ENCODE results near the gene SAA4. TPM values are rescaled to one million over a fixed set of nuclear protein-coding genes. Genes with fewer than 3 reads are reported as not detected.
A peak's percentile ranks its signal among the peaks of the same experiment; 100 is the strongest.
"Not testable (repeated sequence)": the region's sequence is repeated elsewhere in the genome, so short reads cannot be mapped to it uniquely, and the experiment has no call there.

Gene SAA4
- total RNA-seq (not detected), total RNA-seq (0 reads per million in 2 donors)

GRCh38 chr11:18236664-18237356, at the start of gene SAA4:
Gene SAA4, minus strand, starts transcription at chr11:18236802. Its CDS starts 876 bp downstream, at chr11:18235926.
- DNase-seq (no peak), ATAC-seq (no peak)
- Mint-ChIP-seq H3K4me3 (no peak within 1 kb of the TSS), H3K4me1 (no peaks in the 10 kb centered on the region), H3K27ac (no peak within 1 kb of the TSS), H3K36me3 (ENCODE audit: low read depth) (peaks cover 9% of the 10 kb centered on the region), H3K27me3 (peaks cover 67% of the 10 kb centered on the region)
- no peaks in the 10 kb centered on the region for H3K9me3 ChIP-seq (ENCODE audit: control insufficient read depth, low read length, poor library complexity, severe bottlenecking)

GRCh38 chr11:18285841-18286240, 49.2 kb upstream of the SAA4 start:
- Mint-ChIP-seq H3K27me3 (no peaks in the 10 kb centered on the region), H3K4me1 (peaks cover 13% of the 10 kb centered on the region), H3K36me3 (ENCODE audit: low read depth) (peaks cover 29% of the 10 kb centered on the region), H3K4me3 (no peak overlapping the region), H3K27ac (no peak overlapping the region)
- H3K9me3 ChIP-seq (ENCODE audit: control insufficient read depth, low read length, poor library complexity, severe bottlenecking): no peaks in the 10 kb centered on the region
- ATAC-seq: no peak
- DNase-seq: no peak

GRCh38 chr11:18282626-18283025, 46.0 kb upstream of the SAA4 start:
- H3K4me3 Mint-ChIP-seq: no peak overlapping the region
- DNase-seq (no peak), ATAC-seq (no peak)
- H3K9me3 ChIP-seq (ENCODE audit: control insufficient read depth, low read length, poor library complexity, severe bottlenecking): no peaks in the 10 kb centered on the region
- no peaks in the 10 kb centered on the region for H3K27me3 Mint-ChIP-seq
- H3K36me3 Mint-ChIP-seq (ENCODE audit: low read depth): peaks cover 26% of the 10 kb centered on the region
- no peak overlapping the region for H3K27ac Mint-ChIP-seq
- H3K4me1 Mint-ChIP-seq: peaks cover 14% of the 10 kb centered on the region

DNA sequence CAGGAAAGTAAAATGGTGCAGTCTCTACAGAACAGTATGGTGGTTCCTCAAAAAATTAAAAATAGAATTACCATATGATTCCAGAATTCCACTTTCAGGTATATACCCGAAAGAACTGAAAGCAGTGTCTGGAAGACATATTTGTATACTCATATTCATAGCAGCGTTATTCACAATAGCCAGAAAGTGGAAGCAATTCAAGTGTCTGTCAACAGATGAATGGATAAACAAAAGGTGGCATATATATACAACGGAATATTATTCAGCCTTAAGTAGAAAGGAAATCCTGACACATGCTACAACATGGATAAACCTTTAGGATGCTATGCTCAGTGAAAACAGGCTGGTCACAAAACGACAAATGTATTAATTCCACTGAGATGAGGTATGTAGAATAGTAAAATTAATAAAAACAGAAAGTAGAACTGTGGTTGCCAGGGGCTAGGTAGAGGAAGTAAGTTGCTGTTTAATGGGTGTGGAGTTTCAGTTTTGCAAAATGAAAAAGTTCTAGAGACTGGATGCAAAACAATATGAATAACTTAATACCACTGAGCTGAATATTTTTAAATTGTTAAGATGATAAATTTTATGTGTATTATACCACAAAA, 43.9 kb upstream of the SAA4 start:
- H3K27me3 Mint-ChIP-seq: no peaks in the 10 kb centered on the region
- H3K4me1 Mint-ChIP-seq: peaks cover 10% of the 10 kb centered on the region
- ATAC-seq (peak; percentile 55), DNase-seq (no peak)
- peaks cover 11% of the 10 kb centered on the region for H3K36me3 Mint-ChIP-seq (ENCODE audit: low read depth)
- peak overlapping the region; percentile 75 for H3K27ac Mint-ChIP-seq
- no peaks in the 10 kb centered on the region for H3K9me3 ChIP-seq (ENCODE audit: control insufficient read depth, low read length, poor library complexity, severe bottlenecking)
- no peak overlapping the region for H3K4me3 Mint-ChIP-seq

DNA sequence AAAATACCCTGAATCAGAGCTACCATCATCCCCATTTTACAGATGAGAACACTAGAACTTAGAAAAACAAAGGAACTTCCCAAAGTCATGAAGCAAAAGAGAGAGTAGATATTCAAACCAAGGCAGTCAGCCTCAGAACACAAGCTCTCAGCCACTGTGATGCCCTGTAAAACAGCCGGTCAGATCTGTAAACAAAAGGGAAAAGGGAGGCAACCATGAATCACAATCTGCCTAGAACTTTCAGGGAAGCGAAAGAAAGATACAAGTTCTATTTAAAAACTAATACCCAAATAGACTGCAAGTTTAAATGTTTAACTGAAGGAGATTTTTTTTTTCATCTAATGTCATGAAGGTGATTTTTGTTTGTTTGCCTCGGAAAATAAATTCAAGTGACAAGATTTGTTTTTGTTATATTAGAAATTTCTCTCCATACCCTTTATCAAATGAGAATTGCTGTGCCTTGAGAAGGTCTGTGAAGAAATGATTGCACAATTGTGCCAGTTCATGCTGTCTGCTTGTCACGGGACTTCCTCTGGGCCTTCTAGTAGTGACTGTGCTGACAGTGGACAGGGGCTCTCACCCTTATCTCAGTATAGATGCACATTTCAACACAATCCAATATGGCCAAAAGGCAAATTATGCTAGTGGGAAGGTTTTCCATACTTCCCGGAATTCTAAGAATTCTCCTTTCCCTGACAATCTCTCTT, 41.1 kb upstream of the SAA4 start:
- no peak for ATAC-seq
- Mint-ChIP-seq H3K27ac (peak overlapping the region; percentile 25), H3K4me1 (peaks cover 6% of the 10 kb centered on the region)

DNA sequence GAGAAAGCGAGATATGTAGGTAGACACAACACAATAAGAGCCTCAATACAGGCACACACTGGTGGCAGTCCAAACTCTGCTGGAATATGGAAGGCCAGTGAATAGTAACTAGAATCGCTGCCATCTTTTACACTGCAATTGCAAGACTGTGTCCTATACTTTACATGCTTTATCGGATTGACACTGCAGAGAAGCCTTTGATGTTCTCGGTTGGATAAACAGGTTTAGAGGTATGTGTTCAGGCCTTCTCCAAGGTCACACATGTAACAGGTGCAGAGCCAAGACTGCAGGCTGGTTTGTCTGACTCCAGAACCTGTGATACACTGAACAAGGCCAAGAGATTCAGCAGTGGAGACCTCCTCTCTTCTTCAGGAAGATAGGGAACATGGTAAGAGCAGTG, 34.6 kb upstream of the SAA4 start:
- Mint-ChIP-seq H3K27me3 (no peaks in the 10 kb centered on the region), H3K4me1 (peaks cover 9% of the 10 kb centered on the region), H3K27ac (no peak overlapping the region), H3K4me3 (no peak overlapping the region), H3K36me3 (ENCODE audit: low read depth) (peaks cover 2% of the 10 kb centered on the region)
- DNase-seq: no peak
- no peaks in the 10 kb centered on the region for H3K9me3 ChIP-seq (ENCODE audit: control insufficient read depth, low read length, poor library complexity, severe bottlenecking)
- no peak for ATAC-seq

More for the DNA sequence above, 41.1 kb upstream of the SAA4 start:
- no peak for DNase-seq
- Mint-ChIP-seq H3K4me3 (no peak overlapping the region), H3K27me3 (no peaks in the 10 kb centered on the region), H3K36me3 (ENCODE audit: low read depth) (peaks cover 7% of the 10 kb centered on the region)
- no peaks in the 10 kb centered on the region for H3K9me3 ChIP-seq (ENCODE audit: control insufficient read depth, low read length, poor library complexity, severe bottlenecking)

DNA sequence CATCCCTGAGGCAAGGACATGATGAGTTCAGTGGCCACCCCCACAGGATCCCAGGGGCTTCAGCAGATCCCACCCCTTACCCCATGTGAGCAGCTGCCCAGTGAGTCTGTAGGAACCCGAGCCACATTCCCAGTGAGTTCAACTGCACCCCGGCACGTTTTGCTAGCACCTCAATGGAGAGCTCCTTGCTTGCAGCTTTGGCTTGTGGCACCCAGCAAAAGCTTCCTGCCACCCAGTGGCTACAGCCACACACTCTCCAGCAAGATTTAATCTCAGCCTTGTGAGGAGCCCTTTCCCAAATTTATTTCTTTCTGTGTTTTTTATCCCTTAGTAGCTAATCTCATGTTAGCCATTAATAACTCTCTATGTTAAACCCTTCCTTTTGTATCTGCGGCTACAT, 33.5 kb upstream of the SAA4 start:
- Mint-ChIP-seq H3K36me3 (ENCODE audit: low read depth) (peaks cover 2% of the 10 kb centered on the region), H3K27ac (no peak overlapping the region), H3K27me3 (no peaks in the 10 kb centered on the region), H3K4me1 (peaks cover 13% of the 10 kb centered on the region), H3K4me3 (no peak overlapping the region)
- ATAC-seq (no peak), DNase-seq (no peak)
- H3K9me3 ChIP-seq (ENCODE audit: control insufficient read depth, low read length, poor library complexity, severe bottlenecking): no peaks in the 10 kb centered on the region

DNA sequence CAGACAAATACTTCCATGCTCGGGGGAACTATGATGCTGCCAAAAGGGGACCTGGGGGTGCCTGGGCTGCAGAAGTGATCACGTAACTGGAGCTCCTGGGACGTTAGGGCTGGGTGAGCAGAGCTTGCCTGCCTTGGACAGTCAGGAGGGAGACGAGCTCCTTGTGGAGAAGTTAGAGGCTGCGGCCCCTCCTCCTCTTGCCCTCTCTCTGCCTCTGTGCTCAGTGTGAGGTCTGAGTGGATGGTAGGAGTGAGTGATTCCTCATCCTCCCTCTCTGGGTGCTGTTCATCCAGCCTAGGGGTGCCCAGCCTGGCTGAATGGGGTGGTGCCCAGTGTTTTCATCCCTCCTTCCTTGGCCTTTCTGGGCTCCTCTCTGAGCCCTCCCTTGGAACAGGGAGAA, 32.6 kb upstream of the SAA4 start:
- not testable (repeated sequence) for H3K9me3 ChIP-seq (ENCODE audit: control insufficient read depth, low read length, poor library complexity, severe bottlenecking); DNase-seq; ATAC-seq; H3K27ac Mint-ChIP-seq; H3K27me3 Mint-ChIP-seq; H3K36me3 Mint-ChIP-seq (ENCODE audit: low read depth); H3K4me3 Mint-ChIP-seq
- peaks cover 17% of the 10 kb centered on the region for H3K4me1 Mint-ChIP-seq

DNA sequence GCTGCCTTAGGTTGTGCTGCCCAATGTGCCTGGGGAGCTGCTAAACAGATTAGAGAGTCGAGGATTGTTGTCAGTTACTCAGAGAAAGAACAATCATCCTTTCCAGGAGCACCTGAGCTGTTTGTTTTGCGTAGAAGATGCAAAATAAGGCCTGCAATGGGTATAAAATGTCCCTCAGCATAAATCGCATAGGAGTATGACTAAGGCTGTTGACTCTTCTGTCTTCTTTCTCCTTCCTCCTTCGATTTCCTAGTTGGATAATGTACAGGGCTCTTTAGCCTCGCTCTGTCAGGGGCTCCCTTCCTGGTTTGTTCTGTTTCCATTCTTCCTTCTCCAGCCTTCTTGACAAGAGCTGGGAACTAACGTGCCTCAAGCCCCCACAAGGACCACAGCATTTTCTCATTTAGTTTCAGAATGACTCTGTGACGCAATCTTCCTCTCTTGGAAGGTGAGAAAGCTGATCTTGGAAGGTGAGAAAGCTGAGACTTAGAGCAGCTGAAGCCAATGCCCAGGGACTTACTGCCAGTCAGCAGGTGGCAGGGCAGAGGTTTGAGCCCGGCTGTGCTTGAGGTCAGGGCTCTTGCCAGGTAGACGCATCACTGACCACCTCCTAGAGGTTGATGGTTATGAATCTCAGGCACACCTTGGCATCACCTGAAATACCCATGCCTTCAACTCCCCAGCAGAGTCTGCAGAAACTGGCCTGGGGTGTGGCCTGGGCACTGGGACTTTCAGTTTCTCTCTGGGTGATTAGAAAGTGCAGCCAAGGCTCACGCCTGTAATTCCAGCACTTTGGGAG, 30.9 kb upstream of the SAA4 start:
- Mint-ChIP-seq H3K4me1 (peaks cover 21% of the 10 kb centered on the region), H3K4me3 (peak overlapping the region; percentile 75), H3K27ac (peak overlapping the region; percentile 67)
- not testable (repeated sequence) for H3K9me3 ChIP-seq (ENCODE audit: control insufficient read depth, low read length, poor library complexity, severe bottlenecking); DNase-seq; H3K36me3 Mint-ChIP-seq (ENCODE audit: low read depth); H3K27me3 Mint-ChIP-seq
- peak; percentile 59 for ATAC-seq

DNA sequence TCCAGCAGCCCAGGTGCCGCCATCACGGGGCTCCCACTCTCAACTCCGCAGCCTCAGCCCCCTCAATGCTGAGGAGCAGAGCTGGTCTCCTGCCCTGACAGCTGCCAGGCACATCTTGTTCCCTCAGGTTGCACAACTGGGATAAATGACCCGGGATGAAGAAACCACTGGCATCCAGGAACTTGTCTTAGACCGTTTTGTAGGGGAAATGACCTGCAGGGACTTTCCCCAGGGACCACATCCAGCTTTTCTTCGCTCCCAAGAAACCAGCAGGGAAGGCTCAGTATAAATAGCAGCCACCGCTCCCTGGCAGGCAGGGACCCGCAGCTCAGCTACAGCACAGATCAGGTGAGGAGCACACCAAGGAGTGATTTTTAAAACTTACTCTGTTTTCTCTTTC, 29.3 kb upstream of the SAA4 start, which contains the start of gene SAA1:
TSS of gene SAA1 (plus strand) at position 316 of the 400 bp plus-strand sequence. CDS start 624 bp downstream, outside the sequence.
- H3K27ac Mint-ChIP-seq: peak within 1 kb of the TSS; percentile 19
- no peak for DNase-seq
- no peaks in the 10 kb centered on the region for H3K9me3 ChIP-seq (ENCODE audit: control insufficient read depth, low read length, poor library complexity, severe bottlenecking)
- H3K36me3 Mint-ChIP-seq (ENCODE audit: low read depth): peaks cover 2% of the 10 kb centered on the region
- peaks cover 21% of the 10 kb centered on the region for H3K4me1 Mint-ChIP-seq
- ATAC-seq: no peak
- H3K4me3 Mint-ChIP-seq: no peak within 1 kb of the TSS
- no peaks in the 10 kb centered on the region for H3K27me3 Mint-ChIP-seq

DNA sequence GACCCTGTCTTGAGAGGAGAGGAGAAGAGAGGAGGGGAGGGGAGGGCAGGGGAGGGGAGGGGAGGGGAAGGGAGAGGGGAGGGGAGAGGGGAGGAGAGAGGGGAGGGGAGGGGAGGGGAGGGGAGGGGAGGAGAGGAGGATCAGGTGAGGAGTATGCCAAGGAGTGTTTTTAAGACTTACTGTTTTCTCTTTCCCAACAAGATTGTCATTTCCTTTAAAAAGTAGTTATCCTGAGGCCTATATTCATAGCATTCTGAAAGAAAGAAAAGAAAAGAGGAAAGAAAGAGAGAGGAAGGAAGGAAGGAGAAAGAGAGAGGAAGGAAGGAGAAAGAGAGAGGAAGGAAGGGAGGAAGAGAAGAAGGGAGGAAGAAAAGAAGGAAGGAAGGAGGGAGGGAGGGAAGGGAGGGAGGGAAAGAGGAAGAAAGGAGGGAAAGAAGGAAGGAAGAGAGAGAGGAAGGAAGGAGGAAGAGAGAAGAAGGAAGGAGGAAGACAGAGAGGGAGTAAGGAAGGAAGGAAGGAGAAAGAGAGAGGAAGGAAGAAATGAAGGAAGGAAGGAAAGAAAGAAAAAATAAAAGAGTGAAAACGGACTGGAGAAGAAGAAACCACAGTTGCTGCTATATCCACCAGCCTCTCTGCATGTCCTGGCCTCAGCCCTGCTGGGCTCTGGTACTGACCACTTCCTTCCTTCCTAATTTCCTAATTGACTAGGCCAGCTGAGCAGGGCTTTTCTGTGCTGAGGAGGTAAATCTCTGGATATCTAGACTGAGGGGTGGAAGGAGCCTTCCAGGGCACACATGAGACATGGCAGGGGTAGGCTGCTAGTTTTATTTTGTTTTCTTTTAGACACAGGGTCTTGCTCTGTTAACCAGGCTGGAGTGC, 28.3 kb upstream of the SAA4 start:
- no peaks in the 10 kb centered on the region for H3K9me3 ChIP-seq (ENCODE audit: control insufficient read depth, low read length, poor library complexity, severe bottlenecking)
- Mint-ChIP-seq H3K4me1 (peaks cover 15% of the 10 kb centered on the region), H3K27ac (peak overlapping the region; percentile 1), H3K27me3 (no peaks in the 10 kb centered on the region), H3K4me3 (no peak overlapping the region), H3K36me3 (ENCODE audit: low read depth) (peaks cover 2% of the 10 kb centered on the region)
- DNase-seq: no peak
- no peak for ATAC-seq

DNA sequence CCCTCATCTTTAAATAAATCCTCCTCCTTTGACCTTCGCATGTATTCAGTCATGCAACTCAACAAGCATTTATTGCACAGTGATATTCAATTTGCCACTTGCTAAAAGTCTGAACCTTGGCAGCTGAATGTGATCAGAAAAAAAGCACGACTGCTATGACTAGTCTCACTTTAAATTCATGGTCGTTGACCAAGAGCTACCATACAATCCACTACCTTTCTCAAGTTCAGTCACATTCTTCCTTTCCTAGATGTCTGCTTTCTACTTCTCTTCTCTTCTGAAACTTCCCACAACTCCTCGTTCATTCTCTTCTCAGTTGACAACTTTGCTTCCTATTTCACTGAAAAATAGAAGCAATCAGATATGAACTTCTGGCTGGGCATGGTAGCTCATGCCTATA, 27.4 kb upstream of the SAA4 start:
- Mint-ChIP-seq H3K36me3 (ENCODE audit: low read depth) (peaks cover 2% of the 10 kb centered on the region), H3K27me3 (peaks cover 6% of the 10 kb centered on the region), H3K4me1 (peaks cover 15% of the 10 kb centered on the region), H3K27ac (no peak overlapping the region), H3K4me3 (no peak overlapping the region)
- no peak for ATAC-seq
- no peak for DNase-seq
- no peaks in the 10 kb centered on the region for H3K9me3 ChIP-seq (ENCODE audit: control insufficient read depth, low read length, poor library complexity, severe bottlenecking)
